ENCODE measurements around the gene EVA1A.

The EVA1A gene

DNA sequence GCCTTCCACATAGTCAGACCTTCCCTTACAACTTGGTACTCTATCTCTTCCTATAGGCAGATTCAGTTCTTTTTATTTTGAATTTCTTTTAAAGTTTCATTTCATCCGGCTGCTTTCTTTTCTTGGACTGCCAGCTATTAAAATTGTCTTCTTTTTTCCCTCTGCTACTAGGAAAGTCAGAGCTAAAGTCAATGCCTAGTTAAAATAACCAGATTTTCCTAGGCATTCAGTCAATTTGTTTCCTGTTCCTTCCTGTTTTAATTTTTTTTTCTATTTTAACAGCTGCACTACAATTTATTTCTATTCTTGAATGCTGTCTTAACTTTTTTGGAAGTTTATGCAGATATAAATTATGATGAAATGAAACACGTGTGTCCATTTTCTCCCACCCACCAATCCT lies 84.8 kb downstream of the EVA1A start:
- H3K4me2 ChIP-seq (ENCODE audit: low read length): no peak overlapping the region
- H3F3A ChIP-seq (ENCODE audit: control insufficient read depth, insufficient read depth): no peaks in the 10 kb centered on the region
- no peaks in the 10 kb centered on the region for H3K4me1 ChIP-seq (ENCODE audit: control insufficient read depth, low read length)
- no peak overlapping the region for H3K4me3 ChIP-seq (ENCODE audit: low read length)
- H3K27me3 ChIP-seq (ENCODE audit: control insufficient read depth, low read length): no peaks in the 10 kb centered on the region; the same call in 1 of the 2 replicates
- H3K79me2 ChIP-seq (ENCODE audit: control insufficient read depth, low read length): no peaks in the 10 kb centered on the region
- H3K27ac ChIP-seq (ENCODE audit: low read depth, low read length): no peak overlapping the region
- no peaks in the 10 kb centered on the region for H3K9me3 ChIP-seq (ENCODE audit: control insufficient read depth, insufficient read depth, low read length)
- no peaks in the 10 kb centered on the region for H3K36me3 ChIP-seq (ENCODE audit: control insufficient read depth, low read length)
- no peak for TF ChIP-seq EZH2phosphoT487 (IDR thresholded peaks at IDR 0.05; ENCODE audit: borderline replicate concordance, low read length)
- TF ChIP-seq CTCF (IDR thresholded peaks at IDR 0.05; ENCODE audit: low read depth, low read length, poor library complexity, severe bottlenecking): no peak
- no peaks in the 10 kb centered on the region for H3K9me2 ChIP-seq (replicated peaks; ENCODE audit: control insufficient read depth, low read length)
- no peaks in the 10 kb centered on the region for H4K20me1 ChIP-seq (ENCODE audit: control insufficient read depth, insufficient read depth, low read depth, low read length)

- Histone ChIP-seq H3K4me1 (ENCODE audit: control insufficient read depth, low read length) (no peaks in the 10 kb centered on the region), H3K4me2 (ENCODE audit: low read length) (no peak overlapping the region), H3K9me3 (ENCODE audit: control insufficient read depth, insufficient read depth, low read length) (no peaks in the 10 kb centered on the region), H3F3A (ENCODE audit: control insufficient read depth, insufficient read depth) (no peaks in the 10 kb centered on the region), H3K27ac (ENCODE audit: low read depth, low read length) (no peak overlapping the region), H4K20me1 (ENCODE audit: control insufficient read depth, insufficient read depth, low read depth, low read length) (no peaks in the 10 kb centered on the region), H3K36me3 (ENCODE audit: control insufficient read depth, low read length) (no peaks in the 10 kb centered on the region), H3K9me2 (replicated peaks; ENCODE audit: control insufficient read depth, low read length) (no peaks in the 10 kb centered on the region), H3K27me3 (ENCODE audit: control insufficient read depth, low read length) (no peaks in the 10 kb centered on the region; the same call in 1 of the 2 replicates), H3K79me2 (ENCODE audit: control insufficient read depth, low read length) (no peaks in the 10 kb centered on the region), H3K4me3 (ENCODE audit: low read length) (no peak overlapping the region)
- no peak for TF ChIP-seq EZH2phosphoT487 (IDR thresholded peaks at IDR 0.05; ENCODE audit: borderline replicate concordance, low read length)
- TF ChIP-seq CTCF (IDR thresholded peaks at IDR 0.05; ENCODE audit: low read depth, low read length, poor library complexity, severe bottlenecking): no peak
Measured at GRCh38 chr2:75475049-75475448, 85.7 kb downstream of the EVA1A start.

GRCh38 chr2:75474115-75474514 lies 86.6 kb downstream of the EVA1A start:
- Histone ChIP-seq H3K36me3 (ENCODE audit: control insufficient read depth, low read length) (no peaks in the 10 kb centered on the region), H4K20me1 (ENCODE audit: control insufficient read depth, insufficient read depth, low read depth, low read length) (no peaks in the 10 kb centered on the region), H3F3A (ENCODE audit: control insufficient read depth, insufficient read depth) (no peaks in the 10 kb centered on the region), H3K9me3 (ENCODE audit: control insufficient read depth, insufficient read depth, low read length) (no peaks in the 10 kb centered on the region), H3K9me2 (replicated peaks; ENCODE audit: control insufficient read depth, low read length) (no peaks in the 10 kb centered on the region), H3K79me2 (ENCODE audit: control insufficient read depth, low read length) (no peaks in the 10 kb centered on the region), H3K4me2 (ENCODE audit: low read length) (no peak overlapping the region), H3K27ac (ENCODE audit: low read depth, low read length) (no peak overlapping the region), H3K4me3 (ENCODE audit: low read length) (no peak overlapping the region), H3K4me1 (ENCODE audit: control insufficient read depth, low read length) (no peaks in the 10 kb centered on the region), H3K27me3 (ENCODE audit: control insufficient read depth, low read length) (no peaks in the 10 kb centered on the region; the same call in 1 of the 2 replicates)
- TF ChIP-seq EZH2phosphoT487 (IDR thresholded peaks at IDR 0.05; ENCODE audit: borderline replicate concordance, low read length): no peak
- no peak for TF ChIP-seq CTCF (IDR thresholded peaks at IDR 0.05; ENCODE audit: low read depth, low read length, poor library complexity, severe bottlenecking)

Data from DOHH2 (cell line).